Activated T-cell treated with anti-CD3 and anti-CD28 coated beads, Interleukin-2, amount 50 U/mL, for 72 hours (primary cell): Measurements from ENCODE around the gene TCERG1L. TPM values are rescaled to one million over a fixed set of nuclear protein-coding genes. Genes with fewer than 3 reads are reported as not detected.

Experiments used
- ATAC-seq, 2 donors: fragments of 150-1000 bp; cut with Tn5 transposase; replicated peaks in 1 of 2; 2 replicates each; pipeline ENCODE4 v1.10.0; 2021; ENCODE audit warnings: moderate library complexity in 2 of 2, mild to moderate bottlenecking in 1 of 2
- DNase-seq, 2 donors: peaks; one replicate each; pipeline ENCODE4 v3.0.0; 2021 to 2022; ENCODE audit warnings: mixed read lengths in 1 of 2
- H3K27ac Mint-ChIP-seq: one replicate; pipeline ENCODE4 v1.8.0; 2022; ENCODE audit warnings: mild to moderate bottlenecking, moderate library complexity, mixed read lengths
- H3K27me3 Mint-ChIP-seq: one replicate; pipeline ENCODE4 v1.8.0; 2022; ENCODE audit warnings: low read depth, mixed read lengths
- H3K36me3 Mint-ChIP-seq, 2 donors: one replicate each; pipeline ENCODE4 v1.8.0; 2022; ENCODE audit warnings: mixed read lengths in 2 of 2, mild to moderate bottlenecking in 1 of 2; ENCODE audit not compliant: insufficient read depth in 2 of 2
- H3K4me1 Mint-ChIP-seq: one replicate; pipeline ENCODE4 v1.8.0; 2022; ENCODE audit warnings: low read depth, mixed read lengths
- H3K4me3 Mint-ChIP-seq, 2 donors: one replicate each; pipeline ENCODE4 v1.8.0; 2022; ENCODE audit warnings: mild to moderate bottlenecking in 2 of 2, mixed read lengths in 2 of 2, moderate library complexity in 2 of 2
- H3K9me3 Mint-ChIP-seq, 2 donors: one replicate each; pipeline ENCODE4 v1.8.0; 2022; ENCODE audit warnings: mixed read lengths in 2 of 2
- total RNA-seq, 2 donors: library from RNA; stranded (reverse); gene quantifications; one replicate each; pipeline ENCODE4 v1.2.3, GENCODE V29; 2022

TCERG1L gene
- total RNA-seq, 2 donors from 2014 or later = 0.09 TPM; not detected in 1

DNA sequence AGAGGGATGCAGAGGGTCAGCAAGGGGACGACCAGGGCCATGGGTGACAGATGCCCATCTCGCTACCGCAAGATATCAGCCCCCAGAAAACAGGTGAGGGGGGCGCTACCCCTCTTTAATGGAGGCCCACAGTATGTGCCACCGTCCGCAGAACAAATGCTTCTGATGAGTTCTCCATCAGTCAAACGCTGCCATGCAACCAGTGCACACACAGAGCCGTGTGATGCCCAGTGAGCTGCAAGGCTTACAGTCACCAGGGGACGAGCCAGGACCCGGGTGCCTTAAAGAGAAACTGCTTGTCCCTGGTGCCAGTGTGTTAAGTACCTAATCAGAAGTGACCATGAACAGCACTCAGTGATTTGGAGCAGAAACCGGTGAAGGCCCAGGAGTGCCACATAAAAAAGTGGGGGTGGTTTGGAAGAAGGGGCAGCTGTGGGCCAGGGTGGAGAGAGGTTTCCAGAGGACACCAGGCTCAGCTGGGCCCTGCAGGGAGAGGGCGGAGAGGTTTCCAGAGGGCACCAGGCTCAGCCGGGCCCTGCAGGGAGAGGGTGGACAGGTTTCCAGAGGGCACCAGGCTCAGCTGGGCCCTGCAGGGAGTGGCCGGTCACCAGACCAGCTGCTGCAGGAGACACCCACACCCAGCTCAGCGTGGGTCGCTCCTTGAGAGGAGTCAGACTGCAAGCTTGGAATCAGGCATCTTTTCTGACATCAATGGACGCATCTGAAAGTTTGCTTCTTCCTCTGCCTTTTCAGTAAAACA is 50.9 kb downstream of the TCERG1L start:
- H3K9me3 Mint-ChIP-seq = no peaks in the 10 kb centered on the region
- no peaks in the 10 kb centered on the region for H3K27me3 Mint-ChIP-seq
- no peaks in the 10 kb centered on the region for H3K4me1 Mint-ChIP-seq
- H3K36me3 Mint-ChIP-seq = no peaks in the 10 kb centered on the region
- no peak overlapping the region for H3K4me3 Mint-ChIP-seq
- H3K27ac Mint-ChIP-seq = no peak overlapping the region
- DNase-seq (no peak), ATAC-seq (no peak)

DNA sequence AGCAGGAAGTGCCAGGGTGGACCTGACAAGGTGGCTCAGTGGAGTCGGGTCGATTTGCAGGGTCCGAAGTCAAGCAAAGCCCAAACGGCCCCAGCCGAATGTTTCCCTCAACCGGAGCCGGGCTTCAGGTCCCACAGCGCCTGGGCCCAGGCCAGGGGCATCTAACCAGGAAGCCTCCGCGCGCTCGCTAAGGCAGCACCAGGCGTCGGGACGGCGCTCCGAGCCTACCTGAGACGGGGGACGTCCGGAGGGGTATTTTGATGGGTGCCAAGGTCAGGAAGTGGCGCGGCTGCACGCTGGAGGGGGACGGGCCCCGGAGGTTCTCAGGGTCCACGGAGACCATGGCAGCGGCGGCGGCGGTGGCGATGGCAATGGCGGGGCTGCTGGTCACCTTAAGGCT is 51.5 kb downstream of the TCERG1L start:
- no peaks in the 10 kb centered on the region for H3K27me3 Mint-ChIP-seq
- no peaks in the 10 kb centered on the region for H3K9me3 Mint-ChIP-seq
- no peaks in the 10 kb centered on the region for H3K4me1 Mint-ChIP-seq
- DNase-seq (no peak), ATAC-seq (no peak)
- H3K4me3 Mint-ChIP-seq = no peak overlapping the region
- H3K27ac Mint-ChIP-seq = no peak overlapping the region
- no peaks in the 10 kb centered on the region for H3K36me3 Mint-ChIP-seq

DNA sequence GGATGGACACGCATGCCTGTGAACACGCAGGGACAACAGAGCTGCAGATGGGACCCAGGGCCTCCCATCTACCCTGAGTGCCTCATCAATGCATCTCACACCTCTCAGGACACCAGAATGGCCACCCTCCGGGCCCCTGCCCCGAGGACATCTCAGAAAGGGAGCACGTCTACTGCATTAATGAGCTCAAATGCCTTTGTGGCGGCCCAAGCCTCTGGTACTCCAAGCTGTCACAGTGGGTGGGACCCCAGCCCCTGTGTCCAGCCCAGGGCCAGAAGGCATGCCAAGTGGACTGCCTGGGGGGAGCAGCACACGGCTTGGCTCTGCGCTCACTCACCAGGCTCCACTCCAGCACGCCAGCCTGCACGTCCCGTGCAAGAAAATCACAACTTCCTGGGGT is 52.0 kb downstream of the TCERG1L start:
- Mint-ChIP-seq H3K4me1 (no peaks in the 10 kb centered on the region), H3K4me3 (no peak overlapping the region), H3K9me3 (no peaks in the 10 kb centered on the region), H3K27ac (no peak overlapping the region), H3K27me3 (no peaks in the 10 kb centered on the region), H3K36me3 (no peaks in the 10 kb centered on the region)
- ATAC-seq (no peak), DNase-seq (no peak)

DNA sequence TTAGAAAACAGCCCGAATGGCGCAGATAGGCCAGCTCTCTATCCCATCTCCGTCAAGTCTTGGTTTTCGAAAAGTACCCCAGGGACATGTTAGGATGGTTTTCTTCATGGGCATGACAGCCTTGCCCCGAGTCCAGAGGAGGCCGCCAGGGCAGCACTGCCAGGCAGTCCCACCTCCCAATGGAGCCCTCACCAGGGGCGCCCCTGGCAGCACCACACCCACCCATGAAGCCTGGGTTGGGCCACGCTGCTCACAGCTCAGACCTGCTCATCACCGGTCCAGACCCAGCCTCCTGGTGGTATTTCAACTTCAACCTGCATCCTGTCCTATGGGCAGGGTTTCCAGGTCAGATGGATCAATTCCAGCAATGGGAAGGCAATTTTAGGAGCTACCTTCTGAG is 53.3 kb downstream of the TCERG1L start:
- ATAC-seq (no peak), DNase-seq (no peak)
- Mint-ChIP-seq H3K4me3 (no peak overlapping the region), H3K9me3 (no peaks in the 10 kb centered on the region), H3K27ac (no peak overlapping the region), H3K36me3 (no peaks in the 10 kb centered on the region), H3K27me3 (no peaks in the 10 kb centered on the region), H3K4me1 (no peaks in the 10 kb centered on the region)

DNA sequence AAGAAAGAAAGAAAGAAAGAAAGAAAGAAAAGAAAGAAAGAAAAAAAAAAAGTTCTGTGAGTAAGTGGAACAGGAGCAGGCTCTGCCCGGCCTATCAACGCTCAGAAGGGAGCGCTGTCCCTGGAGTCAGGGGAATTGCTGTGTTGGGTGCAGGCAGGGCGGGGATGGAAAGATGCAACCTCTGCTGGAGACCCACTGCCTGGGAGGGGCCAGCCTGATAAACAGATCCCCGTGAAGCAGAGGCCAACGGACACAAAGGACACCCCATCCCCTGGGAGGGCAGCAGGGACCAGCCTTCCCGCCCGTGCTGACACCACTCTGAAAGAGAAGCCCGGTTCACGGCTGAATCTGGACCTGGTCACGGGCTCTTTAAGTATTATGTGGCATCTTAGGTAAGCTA is 54.5 kb downstream of the TCERG1L start:
- no peak for DNase-seq
- Mint-ChIP-seq H3K9me3 (no peaks in the 10 kb centered on the region), H3K4me3 (no peak overlapping the region), H3K4me1 (no peaks in the 10 kb centered on the region), H3K36me3 (no peaks in the 10 kb centered on the region), H3K27me3 (no peaks in the 10 kb centered on the region), H3K27ac (no peak overlapping the region)
- ATAC-seq = no peak

DNA sequence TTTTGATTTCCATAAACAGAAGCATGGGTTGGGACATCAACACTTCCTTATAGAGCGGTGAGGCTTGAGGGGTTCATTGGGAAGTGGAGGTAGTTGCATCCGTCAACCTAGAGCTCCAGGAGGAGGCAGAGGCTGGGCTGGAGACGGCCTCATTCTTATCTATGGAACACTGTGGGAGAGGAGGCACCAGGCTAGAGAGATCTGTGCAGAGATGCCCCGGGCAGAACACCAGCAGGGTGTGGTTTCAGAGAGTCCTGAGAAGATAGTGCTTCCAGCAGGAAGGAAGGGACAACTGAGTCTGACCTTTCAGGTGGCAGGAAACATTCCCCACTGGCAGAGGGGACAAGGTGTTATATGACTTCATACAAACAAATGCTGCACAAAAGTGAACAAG is 56.7 kb downstream of the TCERG1L start:
- no peaks in the 10 kb centered on the region for H3K36me3 Mint-ChIP-seq
- no peak overlapping the region for H3K27ac Mint-ChIP-seq
- H3K27me3 Mint-ChIP-seq = peaks cover 13% of the 10 kb centered on the region
- DNase-seq = no peak
- H3K9me3 Mint-ChIP-seq = no peaks in the 10 kb centered on the region
- H3K4me3 Mint-ChIP-seq = no peak overlapping the region
- no peak for ATAC-seq
- H3K4me1 Mint-ChIP-seq = no peaks in the 10 kb centered on the region

DNA sequence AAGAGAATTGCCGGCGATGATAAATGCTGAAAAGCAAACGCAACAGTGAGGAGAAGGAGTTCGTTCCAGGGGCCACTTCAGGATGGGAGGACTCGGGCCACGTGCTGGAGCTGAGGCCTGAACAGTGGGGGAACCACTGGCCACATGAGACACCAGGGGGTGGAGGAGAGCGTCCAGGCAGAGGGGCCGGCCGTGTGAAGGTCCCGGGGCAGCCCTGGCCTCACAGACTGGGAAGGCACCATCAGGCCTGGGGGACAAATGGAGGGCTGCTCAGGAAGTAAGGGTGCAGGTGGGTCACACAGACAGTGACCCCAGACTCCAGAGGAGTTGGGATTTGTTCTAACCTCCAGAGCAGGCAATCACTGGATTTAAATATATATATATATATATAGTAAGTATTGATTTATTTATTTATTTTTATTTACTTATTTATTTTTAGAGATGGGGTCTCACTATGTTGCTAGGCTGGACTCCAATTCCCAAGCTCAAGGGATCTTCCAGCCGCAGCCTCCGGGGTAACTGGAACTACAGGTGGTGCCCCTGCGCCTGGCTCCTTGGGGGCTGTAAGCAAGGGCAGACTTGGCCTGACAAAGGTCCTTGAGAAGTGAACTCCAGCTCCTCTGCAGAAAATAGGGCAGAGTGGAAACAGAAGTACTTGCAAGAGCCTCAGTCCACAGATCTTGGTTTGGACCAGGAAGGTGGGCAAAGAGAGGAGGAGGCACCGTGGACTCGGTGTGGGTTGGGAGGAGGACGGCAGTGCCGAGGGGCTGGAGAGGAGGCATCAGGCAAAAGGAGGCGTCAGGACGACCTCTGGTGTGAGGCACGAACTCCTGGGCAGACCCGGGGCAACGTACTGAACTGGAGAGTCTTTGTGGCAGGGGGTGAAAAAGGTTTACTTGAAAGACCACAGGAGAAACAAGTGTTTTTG is 57.3 kb downstream of the TCERG1L start:
- H3K4me3 Mint-ChIP-seq = no peak overlapping the region
- no peaks in the 10 kb centered on the region for H3K4me1 Mint-ChIP-seq
- H3K27ac Mint-ChIP-seq = no peak overlapping the region
- no peaks in the 10 kb centered on the region for H3K36me3 Mint-ChIP-seq
- H3K27me3 Mint-ChIP-seq = peaks cover 19% of the 10 kb centered on the region
- DNase-seq = no peak
- H3K9me3 Mint-ChIP-seq = no peaks in the 10 kb centered on the region
- no peak for ATAC-seq

DNA sequence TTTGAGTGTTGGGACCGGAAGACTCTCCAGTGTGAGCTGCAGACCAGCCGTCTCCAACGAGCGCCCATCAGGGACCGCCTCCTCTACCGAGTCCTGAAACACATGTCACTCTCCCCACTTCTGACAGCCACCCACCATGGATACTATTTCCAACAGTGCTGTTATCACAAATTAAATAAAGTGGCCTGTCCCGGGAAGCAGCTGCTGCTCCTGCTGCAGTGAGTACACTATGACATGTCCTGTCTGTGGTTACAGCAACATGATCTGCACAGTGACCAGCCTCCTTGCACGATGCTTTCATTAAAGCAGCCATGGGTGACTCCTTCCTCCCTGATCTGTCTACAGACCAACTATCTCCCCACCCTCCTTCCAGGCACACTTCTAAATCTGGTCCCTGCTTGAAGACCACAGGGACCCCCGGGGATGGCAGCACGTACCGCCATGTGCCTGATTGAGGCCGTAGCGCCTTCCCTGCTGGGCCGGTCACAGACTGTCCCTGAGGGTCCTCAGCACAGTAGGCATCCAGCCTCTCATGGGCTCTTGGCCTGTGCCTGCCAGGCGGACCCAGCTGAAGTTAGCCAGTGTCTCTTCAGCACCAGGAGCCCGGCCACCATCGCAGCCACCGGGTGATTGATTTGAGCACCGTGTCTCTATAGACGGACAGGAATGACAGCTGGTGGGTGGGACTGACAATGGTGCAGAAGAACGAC is 58.8 kb downstream of the TCERG1L start:
- Mint-ChIP-seq H3K4me1 (no peaks in the 10 kb centered on the region), H3K27me3 (peaks cover 19% of the 10 kb centered on the region), H3K36me3 (no peaks in the 10 kb centered on the region), H3K4me3 (no peak overlapping the region), H3K27ac (no peak overlapping the region), H3K9me3 (no peaks in the 10 kb centered on the region)
- DNase-seq (no peak), ATAC-seq (no peak)

DNA sequence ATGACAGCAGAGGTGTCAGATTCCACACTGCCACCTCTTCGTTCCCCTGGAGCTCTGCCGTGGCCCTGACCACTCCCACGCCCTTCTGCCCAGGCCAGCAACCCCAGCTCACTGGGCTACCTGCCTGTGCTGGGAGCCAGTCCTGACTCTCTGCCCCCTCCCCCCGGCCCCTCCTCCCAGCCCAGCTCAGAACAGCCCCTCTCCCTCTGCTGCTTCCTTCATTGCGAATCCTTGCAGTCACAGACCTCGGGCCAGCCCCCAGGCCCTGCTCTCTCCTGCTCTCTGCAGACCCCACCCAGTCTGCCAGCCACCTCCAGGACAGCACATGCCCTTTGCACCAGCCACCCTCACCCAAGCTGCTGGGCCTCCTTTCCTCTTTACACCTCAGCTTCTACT is 60.4 kb downstream of the TCERG1L start:
- H3K27ac Mint-ChIP-seq = no peak overlapping the region
- no peak overlapping the region for H3K4me3 Mint-ChIP-seq
- H3K9me3 Mint-ChIP-seq = no peaks in the 10 kb centered on the region
- H3K4me1 Mint-ChIP-seq = no peaks in the 10 kb centered on the region
- H3K27me3 Mint-ChIP-seq = peaks cover 19% of the 10 kb centered on the region
- H3K36me3 Mint-ChIP-seq = no peaks in the 10 kb centered on the region
- DNase-seq (no peak), ATAC-seq (no peak)

DNA sequence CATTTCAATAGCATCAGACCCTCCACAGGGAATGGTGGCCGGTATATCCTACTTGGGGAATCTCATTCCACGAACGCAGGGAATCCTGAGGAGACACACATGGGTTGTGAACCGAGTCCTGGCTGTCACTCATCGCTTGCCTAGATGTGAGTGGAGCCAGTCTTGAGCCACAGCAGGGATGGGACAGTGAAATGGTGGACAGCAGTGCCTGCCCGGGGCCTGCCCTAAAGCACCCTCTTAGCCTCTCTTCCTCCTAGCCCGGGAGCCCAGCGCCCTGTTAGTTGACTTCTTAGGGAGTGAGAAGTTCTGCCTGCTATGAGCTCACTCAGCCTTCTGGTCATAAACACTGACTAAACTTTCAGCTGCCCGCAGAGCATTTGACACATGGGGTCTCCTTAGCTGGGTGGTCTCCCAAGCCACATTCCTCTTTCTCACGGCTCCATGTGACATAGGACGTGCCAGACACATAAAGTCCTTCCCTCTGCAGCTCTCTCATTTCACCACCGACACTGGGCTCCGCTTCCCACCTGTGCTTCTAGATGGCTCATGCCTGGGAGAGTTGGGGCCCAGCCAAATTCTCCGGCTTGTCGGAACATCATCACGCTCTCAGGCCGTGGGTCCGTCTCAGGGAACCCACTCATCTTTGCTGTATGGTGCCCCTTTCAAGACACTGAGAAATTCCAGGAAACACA is 60.9 kb downstream of the TCERG1L start:
- ATAC-seq = no peak
- Mint-ChIP-seq H3K4me1 (no peaks in the 10 kb centered on the region), H3K4me3 (no peak overlapping the region), H3K9me3 (no peaks in the 10 kb centered on the region), H3K27ac (no peak overlapping the region), H3K36me3 (no peaks in the 10 kb centered on the region), H3K27me3 (peaks cover 19% of the 10 kb centered on the region)
- DNase-seq = no peak

DNA sequence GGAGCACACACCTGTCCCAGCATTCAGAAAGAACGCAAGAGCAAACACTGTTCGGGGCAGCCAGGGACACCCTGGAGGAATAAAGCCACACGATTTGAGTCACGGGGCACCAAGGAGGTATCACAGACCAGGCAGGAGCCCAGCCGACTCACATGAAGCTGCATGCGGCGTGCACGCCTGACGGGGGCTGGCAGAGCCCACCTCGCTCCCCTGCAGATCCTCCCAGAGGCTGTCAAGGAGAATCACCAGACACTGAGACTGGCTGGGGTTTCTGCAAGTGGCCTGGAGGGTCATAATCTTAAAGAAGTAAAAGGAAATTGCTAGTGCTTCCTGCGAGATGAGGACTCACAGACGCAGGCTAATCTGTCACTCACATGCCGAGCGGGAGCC is 61.6 kb downstream of the TCERG1L start:
- Mint-ChIP-seq H3K9me3 (no peaks in the 10 kb centered on the region), H3K27ac (no peak overlapping the region), H3K4me1 (no peaks in the 10 kb centered on the region), H3K27me3 (peaks cover 19% of the 10 kb centered on the region), H3K36me3 (no peaks in the 10 kb centered on the region), H3K4me3 (no peak overlapping the region)
- ATAC-seq (no peak), DNase-seq (no peak)

DNA sequence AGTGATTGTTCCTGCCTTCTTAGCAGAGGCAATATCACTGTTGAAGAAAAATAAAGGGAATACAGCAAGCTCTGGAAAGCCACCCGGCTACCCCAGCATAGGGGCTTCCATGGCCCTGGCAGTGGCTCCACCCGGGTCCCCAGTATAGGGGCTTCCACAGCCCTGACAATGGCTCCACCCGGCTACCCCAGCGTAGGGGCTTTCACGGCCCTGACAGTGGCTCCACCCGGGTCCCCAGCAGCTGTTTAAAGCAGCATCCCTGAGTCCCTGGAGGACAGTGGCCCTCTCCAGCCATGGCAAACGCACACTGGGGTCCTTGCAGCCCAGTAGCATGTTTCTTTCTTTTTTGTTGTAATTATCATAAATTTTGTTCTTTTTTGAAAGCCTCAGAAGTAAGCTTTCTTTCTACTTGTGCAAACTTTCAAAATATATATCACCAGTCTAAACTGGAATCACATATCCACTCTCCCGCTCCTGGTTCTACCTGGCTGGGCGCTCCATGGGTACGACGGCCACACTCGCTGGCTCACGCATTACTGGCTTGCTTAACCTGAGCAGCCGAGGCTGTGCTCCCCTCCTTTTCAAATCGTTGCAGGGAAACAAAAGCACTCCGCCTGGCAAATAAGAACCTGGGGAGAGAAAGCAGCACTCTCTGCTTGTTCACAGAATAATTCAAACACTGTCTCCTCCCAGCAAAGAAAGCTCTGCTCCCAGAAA is 62.1 kb downstream of the TCERG1L start:
- no peak for DNase-seq
- H3K36me3 Mint-ChIP-seq = no peaks in the 10 kb centered on the region
- H3K9me3 Mint-ChIP-seq = no peaks in the 10 kb centered on the region
- H3K4me1 Mint-ChIP-seq = no peaks in the 10 kb centered on the region
- no peak for ATAC-seq
- no peak overlapping the region for H3K4me3 Mint-ChIP-seq
- H3K27ac Mint-ChIP-seq = no peak overlapping the region
- H3K27me3 Mint-ChIP-seq = peaks cover 19% of the 10 kb centered on the region
